ENCODE results near the gene MLH3.

Gene MLH3

DNA sequence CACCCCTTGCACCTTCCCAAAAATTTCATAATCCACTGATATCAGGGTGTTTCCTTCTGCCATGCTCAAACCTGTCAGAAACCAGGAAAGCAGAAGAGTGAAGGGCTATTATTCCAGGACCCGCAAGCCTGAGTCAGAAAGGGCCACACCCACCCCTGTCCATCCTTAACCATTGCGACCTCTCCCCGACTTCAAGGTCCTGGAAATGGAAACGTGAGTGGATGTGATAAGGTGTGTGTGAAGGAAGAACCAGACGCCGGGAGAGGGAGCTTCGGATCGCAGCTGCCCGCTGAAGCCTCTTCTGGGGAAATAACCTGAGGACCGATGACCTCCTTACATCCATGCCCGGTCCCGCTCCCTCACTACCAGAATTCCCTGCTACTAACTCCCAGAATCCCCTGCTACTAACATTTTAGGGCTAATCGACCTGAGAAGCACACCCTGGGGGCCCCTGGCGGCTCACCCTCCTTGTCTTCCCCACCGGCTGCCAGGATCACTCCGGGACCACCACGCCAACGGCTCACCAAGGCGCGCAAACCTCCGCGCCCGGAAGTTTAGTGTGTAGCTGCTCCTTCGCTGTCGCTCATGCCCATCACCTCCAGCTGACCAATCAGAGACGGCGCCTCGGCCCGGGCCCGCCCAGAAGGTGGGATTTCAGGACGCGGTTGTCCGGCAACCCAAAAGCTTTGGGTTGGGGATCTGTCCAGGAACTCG lies 12.4 kb upstream of the MLH3 start, which contains the start of gene ACYP1:
TSS of gene ACYP1 (minus strand) at position 534 of the 714 bp plus-strand sequence. CDS start at position 63, 471 bp downstream.
- peak within 1 kb of the TSS; percentile 48 for H3K27ac ChIP-seq (ENCODE audit: poor library complexity, severe bottlenecking)
- H3K4me3 ChIP-seq (ENCODE audit: severe bottlenecking), result peak within 1 kb of the TSS; percentile 80
- peak; percentile 92 for DNase-seq (ENCODE audit: low spot score)
- H3K27me3 ChIP-seq (ENCODE audit: insufficient read depth, poor library complexity, severe bottlenecking), result no peaks in the 10 kb centered on the region
- TF ChIP-seq CTCF (IDR thresholded peaks at IDR 0.05; ENCODE audit: poor library complexity, severe bottlenecking), result peak; percentile 17
- no peaks in the 10 kb centered on the region for H3K4me1 ChIP-seq (ENCODE audit: insufficient read depth, poor library complexity, severe bottlenecking)
- H3K36me3 ChIP-seq (ENCODE audit: low read depth), result peaks cover 25% of the 10 kb centered on the region
- H3K9me3 ChIP-seq (ENCODE audit: severe bottlenecking), result no peaks in the 10 kb centered on the region
- ATAC-seq (ENCODE audit: low read depth), result peak; percentile 96

- TF ChIP-seq CTCF (IDR thresholded peaks at IDR 0.05; ENCODE audit: poor library complexity, severe bottlenecking), result no peak
- Histone ChIP-seq H3K27me3 (ENCODE audit: insufficient read depth, poor library complexity, severe bottlenecking) (no peaks in the 10 kb centered on the region), H3K4me3 (ENCODE audit: severe bottlenecking) (peak overlapping the region; percentile 80), H3K36me3 (ENCODE audit: low read depth) (peaks cover 25% of the 10 kb centered on the region), H3K27ac (ENCODE audit: poor library complexity, severe bottlenecking) (peak overlapping the region; percentile 48), H3K4me1 (ENCODE audit: insufficient read depth, poor library complexity, severe bottlenecking) (no peaks in the 10 kb centered on the region), H3K9me3 (ENCODE audit: severe bottlenecking) (no peaks in the 10 kb centered on the region)
- DNase-seq (ENCODE audit: low spot score) (no peak), ATAC-seq (ENCODE audit: low read depth) (no peak; the same call in 2 of the 3 replicates)
These were observed 11.7 kb upstream of the MLH3 start for GRCh38 chr14:75063013-75063412.

DNA sequence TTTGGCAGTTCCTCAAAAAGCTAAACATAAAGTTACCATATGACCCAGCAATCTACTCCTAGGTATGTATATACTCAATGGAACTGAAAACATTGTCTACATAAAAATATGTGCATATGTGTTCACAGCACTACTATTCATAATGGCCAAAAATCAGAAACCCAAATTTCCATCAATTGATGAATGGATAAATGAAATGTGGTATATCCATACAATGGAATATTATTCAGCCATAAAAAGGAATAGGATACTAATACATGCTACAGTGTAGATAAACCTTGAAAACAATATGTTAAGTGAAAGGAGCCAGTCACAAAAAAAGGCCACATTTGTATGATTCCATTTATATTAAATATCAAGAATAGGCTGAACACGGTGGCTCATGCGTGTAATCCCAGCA lies 9.2 kb upstream of the MLH3 start:
- H3K9me3 ChIP-seq (ENCODE audit: severe bottlenecking), result no peaks in the 10 kb centered on the region
- no peaks in the 10 kb centered on the region for H3K4me1 ChIP-seq (ENCODE audit: insufficient read depth, poor library complexity, severe bottlenecking)
- peaks cover 40% of the 10 kb centered on the region for H3K36me3 ChIP-seq (ENCODE audit: low read depth)
- H3K27ac ChIP-seq (ENCODE audit: poor library complexity, severe bottlenecking), result peak overlapping the region; percentile 11
- H3K27me3 ChIP-seq (ENCODE audit: insufficient read depth, poor library complexity, severe bottlenecking), result no peaks in the 10 kb centered on the region
- DNase-seq (ENCODE audit: low spot score), result no peak
- TF ChIP-seq CTCF (IDR thresholded peaks at IDR 0.05; ENCODE audit: poor library complexity, severe bottlenecking), result no peak
- no peak for ATAC-seq (ENCODE audit: low read depth)
- H3K4me3 ChIP-seq (ENCODE audit: severe bottlenecking), result no peak overlapping the region

- Histone ChIP-seq H3K9me3 (ENCODE audit: severe bottlenecking) (no peaks in the 10 kb centered on the region), H3K36me3 (ENCODE audit: low read depth) (peaks cover 43% of the 10 kb centered on the region), H3K4me3 (ENCODE audit: severe bottlenecking) (no peak overlapping the region), H3K4me1 (ENCODE audit: insufficient read depth, poor library complexity, severe bottlenecking) (peaks cover under 1% of the 10 kb centered on the region), H3K27me3 (ENCODE audit: insufficient read depth, poor library complexity, severe bottlenecking) (no peaks in the 10 kb centered on the region), H3K27ac (ENCODE audit: poor library complexity, severe bottlenecking) (peak overlapping the region; percentile 11)
- no peak for ATAC-seq (ENCODE audit: low read depth)
- no peak for TF ChIP-seq CTCF (IDR thresholded peaks at IDR 0.05; ENCODE audit: poor library complexity, severe bottlenecking)
- no peak for DNase-seq (ENCODE audit: low spot score)
These were observed 8.4 kb upstream of the MLH3 start for GRCh38 chr14:75059642-75060041.

DNA sequence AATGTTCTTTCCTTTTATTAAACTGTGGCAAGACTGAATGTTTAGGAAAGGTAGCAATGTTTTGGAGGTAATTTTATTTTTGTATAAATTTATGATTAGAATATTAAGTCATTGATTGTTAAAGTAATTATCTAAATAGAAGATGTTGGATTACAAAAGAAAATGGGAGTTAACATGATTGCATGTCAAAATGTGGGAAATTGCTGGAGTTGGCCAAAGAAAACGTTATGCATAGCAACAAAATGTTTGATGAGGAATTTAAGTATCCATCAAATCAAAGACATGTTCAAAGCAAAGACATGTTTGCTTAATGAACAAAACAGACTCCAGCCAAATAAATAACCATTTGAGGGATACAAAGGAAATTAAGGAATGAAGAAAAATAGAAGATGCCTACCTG lies 3.2 kb upstream of the MLH3 start:
- Histone ChIP-seq H3K4me1 (ENCODE audit: insufficient read depth, poor library complexity, severe bottlenecking) (peaks cover 17% of the 10 kb centered on the region), H3K4me3 (ENCODE audit: severe bottlenecking) (no peak overlapping the region), H3K36me3 (ENCODE audit: low read depth) (peaks cover 48% of the 10 kb centered on the region), H3K27ac (ENCODE audit: poor library complexity, severe bottlenecking) (peak overlapping the region; percentile 24), H3K9me3 (ENCODE audit: severe bottlenecking) (no peaks in the 10 kb centered on the region), H3K27me3 (ENCODE audit: insufficient read depth, poor library complexity, severe bottlenecking) (no peaks in the 10 kb centered on the region)
- no peak for TF ChIP-seq CTCF (IDR thresholded peaks at IDR 0.05; ENCODE audit: poor library complexity, severe bottlenecking)
- no peak for DNase-seq (ENCODE audit: low spot score)
- no peak for ATAC-seq (ENCODE audit: low read depth)
